SK-N-SH (cell line): ENCODE results near the gene LYRM4. TPM values are rescaled to one million over a fixed set of nuclear protein-coding genes. Genes with fewer than 3 reads are reported as not detected.

Source experiments
- CTCF ChIA-PET: fragments of 300-600, 350-600 bp; formaldehyde crosslinking; extraction: SDS; loops from one replicate; lab custom pipeline; 2021; lab: Yijun Ruan, JAX
- POLR2A ChIA-PET: fragments of 350-600 bp; sonication (Branson Sonifier 250); formaldehyde crosslinking; extraction: SDS; loops from one replicate; lab custom pipeline; 2020; ENCODE audit warnings: antibody characterized with exemption, inconsistent platforms; lab: Yijun Ruan, JAX
- DNase-seq: peaks from one replicate; pipeline ENCODE4 v3.0.0; 2012
- H2AFZ ChIP-seq: fragments of 200-600 bp; sonication (generic); 2 replicates; pipeline ENCODE4 v1.8.1; 2016; ENCODE audit warnings: antibody characterized with exemption, mild to moderate bottlenecking, low read depth
- H3F3A ChIP-seq: fragments of 200-600 bp; sonication (generic); replicated peaks from 2 replicates; pipeline ENCODE3; 2016; ENCODE audit warnings: antibody characterized with exemption, mild to moderate bottlenecking; ENCODE audit not compliant: insufficient read depth
- H3K27ac ChIP-seq, 2 experiments: fragments of 200-500 bp in 1 of 2; fragments of 200-600 bp in 1 of 2; sonication (Bioruptor generic) in 1 of 2; sonication (generic), shearing (Covaris generic) in 1 of 2; 2 replicates each; pipeline versions ENCODE4 v1.5.1 to v1.6.1; 2014 to 2016; ENCODE audit warnings: low read depth in 2 of 2, inconsistent platforms in 1 of 2, low read length in 1 of 2, mild to moderate bottlenecking in 1 of 2, mixed read lengths in 1 of 2
- H3K27me3 ChIP-seq: fragments of 200-600 bp; sonication (generic), shearing (Covaris generic); 2 replicates; pipeline ENCODE4 v1.6.1; 2016; ENCODE audit warnings: mixed run types; ENCODE audit not compliant: insufficient read depth
- H3K36me3 ChIP-seq, 2 experiments: fragments of 200-500 bp in 1 of 2; fragments of 200-600 bp in 1 of 2; sonication (Bioruptor generic) in 1 of 2; sonication (generic) in 1 of 2; replicated peaks in 1 of 2; 2 replicates each; pipeline versions ENCODE3 to v1.5.1; 2014 to 2016; ENCODE audit warnings: low read length in 1 of 2, mild to moderate bottlenecking in 1 of 2; ENCODE audit not compliant: insufficient read depth in 2 of 2, control insufficient read depth in 1 of 2
- H3K4me1 ChIP-seq, 2 experiments: fragments of 200-500 bp in 1 of 2; fragments of 200-600 bp in 1 of 2; sonication (Bioruptor generic) in 1 of 2; sonication (generic), shearing (Covaris generic) in 1 of 2; 2 replicates each; pipeline versions ENCODE4 v1.5.1 to v1.6.1; 2014 to 2016; ENCODE audit warnings: low read depth in 1 of 2, low read length in 1 of 2, mixed run types in 1 of 2; ENCODE audit not compliant: insufficient read depth in 2 of 2, control insufficient read depth in 1 of 2
- H3K4me2 ChIP-seq: fragments of 200-600 bp; sonication (generic), shearing (Covaris generic); 2 replicates; pipeline ENCODE4 v1.6.1; 2017; ENCODE audit warnings: mixed run types
- H3K4me3 ChIP-seq, 2 experiments: fragments of 200-500 bp in 1 of 2; fragments of 200-600 bp in 1 of 2; sonication (Bioruptor generic) in 1 of 2; sonication (generic), shearing (Covaris generic) in 1 of 2; 2 replicates each; pipeline versions ENCODE4 v1.5.1 to v1.8.1; 2014 to 2016; ENCODE audit warnings: low read depth in 2 of 2, inconsistent platforms in 1 of 2, low read length in 1 of 2, mild to moderate bottlenecking in 1 of 2, mixed read lengths in 1 of 2, moderate library complexity in 1 of 2
- H3K79me2 ChIP-seq: fragments of 200-600 bp; sonication (generic); 2 replicates; pipeline ENCODE4 v1.8.1; 2017; ENCODE audit warnings: mild to moderate bottlenecking; ENCODE audit not compliant: insufficient read depth
- H3K9ac ChIP-seq: fragments of 200-600 bp; sonication (generic); 2 replicates; pipeline ENCODE4 v1.6.1; 2017; ENCODE audit warnings: mixed run types
- H3K9me2 ChIP-seq: fragments of 200-600 bp; sonication (generic); 2 replicates; pipeline ENCODE4 v1.6.1; 2017; ENCODE audit warnings: mixed run types
- H3K9me3 ChIP-seq: fragments of 200-600 bp; sonication (generic); 2 replicates; pipeline ENCODE4 v1.6.1; 2017; ENCODE audit warnings: mixed run types, mild to moderate bottlenecking, moderate library complexity
- H4K20me1 ChIP-seq: fragments of 200-600 bp; sonication (generic); 2 replicates; pipeline ENCODE4 v1.6.1; 2017; ENCODE audit warnings: mild to moderate bottlenecking, mixed run types; ENCODE audit not compliant: insufficient read depth
- EP300 ChIP-seq, 2 experiments: IDR thresholded peaks; 2 replicates each; pipeline versions ENCODE4 v1.4.0 to v1.6.1; 2012; ENCODE audit warnings: borderline replicate concordance in 1 of 2, low read depth in 1 of 2, low read length in 1 of 2
- GABPA ChIP-seq: IDR thresholded peaks from 2 replicates; pipeline ENCODE4 v1.4.0; 2012; ENCODE audit warnings: low read depth, mild to moderate bottlenecking
- GATA2 ChIP-seq: sonication (generic); formaldehyde crosslinking; IDR thresholded peaks from 2 replicates; pipeline ENCODE4 v1.5.0; 2020; ENCODE audit warnings: mild to moderate bottlenecking, missing genetic modification reagents
- MEF2A ChIP-seq: IDR thresholded peaks from 2 replicates; pipeline ENCODE4 v1.4.0; 2012; ENCODE audit warnings: low read depth, borderline replicate concordance
- MXI1 ChIP-seq: IDR thresholded peaks from 2 replicates; pipeline ENCODE4 v1.6.1; 2012; ENCODE audit warnings: mild to moderate bottlenecking, low read depth, low read length, improper control_type of control experiment
- NFIC ChIP-seq: IDR thresholded peaks from 2 replicates; pipeline ENCODE4 v1.4.0; 2012; ENCODE audit warnings: borderline replicate concordance
- POLR2AphosphoS5 ChIP-seq: IDR thresholded peaks from 2 replicates; pipeline ENCODE4 v1.6.1; 2012; ENCODE audit warnings: low read depth, low read length
- RCOR1 ChIP-seq: fragments of 150-350 bp; IDR thresholded peaks from 2 replicates; pipeline ENCODE4 v1.6.1; 2017; ENCODE audit warnings: antibody characterized with exemption, low read length
- RXRA ChIP-seq: IDR thresholded peaks from 2 replicates; pipeline ENCODE4 v1.4.0; 2012; ENCODE audit warnings: low read depth, mild to moderate bottlenecking, borderline replicate concordance
- SIN3A ChIP-seq: IDR thresholded peaks from 2 replicates; pipeline ENCODE4 v1.6.1; 2012; ENCODE audit warnings: low read depth, mild to moderate bottlenecking, low read length, moderate library complexity, borderline replicate concordance
- TAF1 ChIP-seq: IDR thresholded peaks from 2 replicates; pipeline ENCODE4 v1.6.1; 2012; ENCODE audit warnings: low read depth, mild to moderate bottlenecking, low read length, moderate library complexity, borderline replicate concordance
- WGBS: methylation state at CpG from one replicate; pipeline ENCODE4 v1.1.6; 2017; ENCODE audit warnings: low lambda C conversion rate; 5-methylcytosine and 5-hydroxymethylcytosine counted together
- polyA plus RNA-seq, 3 experiments: library from polyadenylated mRNA; depleted of rRNA; stranded (reverse); fragments of >200 nt; gene quantifications; 2 replicates each; pipeline ENCODE4 v1.2.3, GENCODE V29; 2012
- TF ChIP-seq, protein P1 (sequence below): fragments of 150-350 bp; IDR thresholded peaks from 2 replicates; pipeline ENCODE4 v1.6.1; 2016; ENCODE audit warnings: mild to moderate bottlenecking, low read depth, low read length
- TF ChIP-seq, protein P2 (sequence below): IDR thresholded peaks from 2 replicates; pipeline ENCODE4 v1.4.0; 2012; ENCODE audit warnings: low read depth, borderline replicate concordance
- TF ChIP-seq, protein P3 (sequence below): IDR thresholded peaks from 2 replicates; pipeline ENCODE4 v1.4.0; 2012; ENCODE audit warnings: low read depth, borderline replicate concordance
- TF ChIP-seq, protein P4 (sequence below): fragments of 150-350 bp; IDR thresholded peaks from 2 replicates; pipeline ENCODE4 v1.6.1; 2017; ENCODE audit warnings: antibody characterized with exemption, low read length, low read depth, borderline replicate concordance
- TF ChIP-seq, protein P5 (sequence below): IDR thresholded peaks from 2 replicates; pipeline ENCODE4 v1.6.1; 2012; ENCODE audit warnings: mild to moderate bottlenecking, low read depth, low read length, moderate library complexity

Gene LYRM4
- polyA plus RNA-seq, 1 of the 3 experiments (the other 2 are of a cell fraction), result 37.2 TPM

DNA sequence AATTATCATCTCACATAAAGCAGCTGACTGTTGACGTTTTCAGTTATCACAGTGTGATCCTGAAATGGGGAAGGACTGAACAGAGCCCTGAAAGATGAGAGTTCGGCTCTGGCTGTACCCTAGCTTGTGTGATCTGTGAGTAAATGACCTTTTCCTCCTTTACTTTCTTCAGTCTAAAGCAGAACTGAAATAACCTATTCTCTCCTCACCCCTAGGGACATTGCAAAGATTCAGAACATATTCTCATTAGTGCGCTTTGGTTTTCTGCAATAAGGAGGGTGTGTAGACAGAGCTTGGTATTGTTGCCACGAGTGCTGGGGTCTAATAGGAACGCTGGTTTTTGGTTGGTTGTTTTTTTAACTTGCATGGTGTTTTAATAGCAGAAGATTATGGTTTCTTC is 17.3 kb upstream of the LYRM4 start:
- no peak overlapping the region for H3K9ac ChIP-seq
- no peaks in the 10 kb centered on the region; a peak in 1 of 4 replicates for H3K4me1 ChIP-seq
- no peaks in the 10 kb centered on the region for H3F3A ChIP-seq
- no peak overlapping the region for H2AFZ ChIP-seq
- H3K79me2 ChIP-seq, result peaks cover 4% of the 10 kb centered on the region; the same call in 1 of the 2 replicates
- H4K20me1 ChIP-seq, result no peaks in the 10 kb centered on the region
- CTCF ChIA-PET, result interaction anchor here (0.9 kb wide), 1 partner anchor 134 kb away, joined by 3 read pairs; no protein-coding TSS in a partner anchor
- H3K4me2 ChIP-seq, result no peak overlapping the region
- DNase-seq, result no peak
- POLR2A ChIA-PET, result no interaction called here
- no peak overlapping the region for H3K4me3 ChIP-seq
- no peaks in the 10 kb centered on the region for H3K9me3 ChIP-seq
- H3K9me2 ChIP-seq, result no peaks in the 10 kb centered on the region
- no peak overlapping the region for H3K27ac ChIP-seq
- 95% methylated on average over 5 of the region's 5 CpGs for WGBS
- H3K36me3 ChIP-seq, result peaks cover 0 to 3% of the 10 kb centered on the region in 2 experiments
- no peaks in the 10 kb centered on the region for H3K27me3 ChIP-seq
- no peak for TF ChIP-seq POLR2AphosphoS5
- no peak for TF ChIP-seq MEF2A
- no peak for TF ChIP-seq SIN3A
- TF ChIP-seq GATA2 (CRISPR knock-in tag), result no peak
- TF ChIP-seq GABPA, result no peak
- TF ChIP-seq, protein P1, sequence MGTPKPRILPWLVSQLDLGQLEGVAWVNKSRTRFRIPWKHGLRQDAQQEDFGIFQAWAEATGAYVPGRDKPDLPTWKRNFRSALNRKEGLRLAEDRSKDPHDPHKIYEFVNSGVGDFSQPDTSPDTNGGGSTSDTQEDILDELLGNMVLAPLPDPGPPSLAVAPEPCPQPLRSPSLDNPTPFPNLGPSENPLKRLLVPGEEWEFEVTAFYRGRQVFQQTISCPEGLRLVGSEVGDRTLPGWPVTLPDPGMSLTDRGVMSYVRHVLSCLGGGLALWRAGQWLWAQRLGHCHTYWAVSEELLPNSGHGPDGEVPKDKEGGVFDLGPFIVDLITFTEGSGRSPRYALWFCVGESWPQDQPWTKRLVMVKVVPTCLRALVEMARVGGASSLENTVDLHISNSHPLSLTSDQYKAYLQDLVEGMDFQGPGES, result no peak
- no peak for TF ChIP-seq EP300 (IDR thresholded peaks at IDR 0.05; ENCODE audit: borderline replicate concordance in 1 of 2, low read depth in 1 of 2, low read length in 1 of 2)
- TF ChIP-seq, protein P2, sequence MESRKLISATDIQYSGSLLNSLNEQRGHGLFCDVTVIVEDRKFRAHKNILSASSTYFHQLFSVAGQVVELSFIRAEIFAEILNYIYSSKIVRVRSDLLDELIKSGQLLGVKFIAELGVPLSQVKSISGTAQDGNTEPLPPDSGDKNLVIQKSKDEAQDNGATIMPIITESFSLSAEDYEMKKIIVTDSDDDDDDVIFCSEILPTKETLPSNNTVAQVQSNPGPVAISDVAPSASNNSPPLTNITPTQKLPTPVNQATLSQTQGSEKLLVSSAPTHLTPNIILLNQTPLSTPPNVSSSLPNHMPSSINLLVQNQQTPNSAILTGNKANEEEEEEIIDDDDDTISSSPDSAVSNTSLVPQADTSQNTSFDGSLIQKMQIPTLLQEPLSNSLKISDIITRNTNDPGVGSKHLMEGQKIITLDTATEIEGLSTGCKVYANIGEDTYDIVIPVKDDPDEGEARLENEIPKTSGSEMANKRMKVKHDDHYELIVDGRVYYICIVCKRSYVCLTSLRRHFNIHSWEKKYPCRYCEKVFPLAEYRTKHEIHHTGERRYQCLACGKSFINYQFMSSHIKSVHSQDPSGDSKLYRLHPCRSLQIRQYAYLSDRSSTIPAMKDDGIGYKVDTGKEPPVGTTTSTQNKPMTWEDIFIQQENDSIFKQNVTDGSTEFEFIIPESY, result no peak
- TF ChIP-seq TAF1, result no peak
- TF ChIP-seq RCOR1, result no peak
- TF ChIP-seq MXI1, result no peak
- no peak for TF ChIP-seq RXRA
- TF ChIP-seq, protein P3, sequence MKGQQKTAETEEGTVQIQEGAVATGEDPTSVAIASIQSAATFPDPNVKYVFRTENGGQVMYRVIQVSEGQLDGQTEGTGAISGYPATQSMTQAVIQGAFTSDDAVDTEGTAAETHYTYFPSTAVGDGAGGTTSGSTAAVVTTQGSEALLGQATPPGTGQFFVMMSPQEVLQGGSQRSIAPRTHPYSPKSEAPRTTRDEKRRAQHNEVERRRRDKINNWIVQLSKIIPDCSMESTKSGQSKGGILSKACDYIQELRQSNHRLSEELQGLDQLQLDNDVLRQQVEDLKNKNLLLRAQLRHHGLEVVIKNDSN, result no peak
- TF ChIP-seq, protein P4, sequence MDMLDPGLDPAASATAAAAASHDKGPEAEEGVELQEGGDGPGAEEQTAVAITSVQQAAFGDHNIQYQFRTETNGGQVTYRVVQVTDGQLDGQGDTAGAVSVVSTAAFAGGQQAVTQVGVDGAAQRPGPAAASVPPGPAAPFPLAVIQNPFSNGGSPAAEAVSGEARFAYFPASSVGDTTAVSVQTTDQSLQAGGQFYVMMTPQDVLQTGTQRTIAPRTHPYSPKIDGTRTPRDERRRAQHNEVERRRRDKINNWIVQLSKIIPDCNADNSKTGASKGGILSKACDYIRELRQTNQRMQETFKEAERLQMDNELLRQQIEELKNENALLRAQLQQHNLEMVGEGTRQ, result no peak
- TF ChIP-seq NFIC, result no peak
- TF ChIP-seq, protein P5, sequence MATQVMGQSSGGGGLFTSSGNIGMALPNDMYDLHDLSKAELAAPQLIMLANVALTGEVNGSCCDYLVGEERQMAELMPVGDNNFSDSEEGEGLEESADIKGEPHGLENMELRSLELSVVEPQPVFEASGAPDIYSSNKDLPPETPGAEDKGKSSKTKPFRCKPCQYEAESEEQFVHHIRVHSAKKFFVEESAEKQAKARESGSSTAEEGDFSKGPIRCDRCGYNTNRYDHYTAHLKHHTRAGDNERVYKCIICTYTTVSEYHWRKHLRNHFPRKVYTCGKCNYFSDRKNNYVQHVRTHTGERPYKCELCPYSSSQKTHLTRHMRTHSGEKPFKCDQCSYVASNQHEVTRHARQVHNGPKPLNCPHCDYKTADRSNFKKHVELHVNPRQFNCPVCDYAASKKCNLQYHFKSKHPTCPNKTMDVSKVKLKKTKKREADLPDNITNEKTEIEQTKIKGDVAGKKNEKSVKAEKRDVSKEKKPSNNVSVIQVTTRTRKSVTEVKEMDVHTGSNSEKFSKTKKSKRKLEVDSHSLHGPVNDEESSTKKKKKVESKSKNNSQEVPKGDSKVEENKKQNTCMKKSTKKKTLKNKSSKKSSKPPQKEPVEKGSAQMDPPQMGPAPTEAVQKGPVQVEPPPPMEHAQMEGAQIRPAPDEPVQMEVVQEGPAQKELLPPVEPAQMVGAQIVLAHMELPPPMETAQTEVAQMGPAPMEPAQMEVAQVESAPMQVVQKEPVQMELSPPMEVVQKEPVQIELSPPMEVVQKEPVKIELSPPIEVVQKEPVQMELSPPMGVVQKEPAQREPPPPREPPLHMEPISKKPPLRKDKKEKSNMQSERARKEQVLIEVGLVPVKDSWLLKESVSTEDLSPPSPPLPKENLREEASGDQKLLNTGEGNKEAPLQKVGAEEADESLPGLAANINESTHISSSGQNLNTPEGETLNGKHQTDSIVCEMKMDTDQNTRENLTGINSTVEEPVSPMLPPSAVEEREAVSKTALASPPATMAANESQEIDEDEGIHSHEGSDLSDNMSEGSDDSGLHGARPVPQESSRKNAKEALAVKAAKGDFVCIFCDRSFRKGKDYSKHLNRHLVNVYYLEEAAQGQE, result no peak
